CD4-positive, CD25-positive, alpha-beta regulatory T cell (primary cell): ENCODE measurements around the gene PRELID3B. TPM values are rescaled to one million over a fixed set of nuclear protein-coding genes. Genes with fewer than 3 reads are reported as not detected.

Experiments used
- ATAC-seq, 2 donors: fragments of 150-1000 bp; cut with Tn5 transposase; one replicate each; pipeline ENCODE4 v1.10.0; 2021; ENCODE audit warnings: low read depth in 2 of 2, moderate number of reproducible peaks in 2 of 2, moderate library complexity in 1 of 2
- DNase-seq, 3 donors: peaks; one replicate each; pipeline versions ENCODE4 v3.0.0 to v3.0.0-alpha.2; 2012 to 2022; ENCODE audit warnings: mixed read lengths in 1 of 3
- H3K27ac ChIP-seq: one replicate; pipeline ENCODE4 v1.7.0; 2013; ENCODE audit warnings: mild to moderate bottlenecking, low read length; ENCODE audit not compliant: insufficient read depth, poor library complexity, severe bottlenecking
- H3K27me3 ChIP-seq: one replicate; pipeline ENCODE4 v1.7.0; 2013; ENCODE audit warnings: low read length; ENCODE audit not compliant: control insufficient read depth, insufficient read depth
- H3K36me3 ChIP-seq: one replicate; pipeline ENCODE4 v1.7.0; 2013; ENCODE audit warnings: mild to moderate bottlenecking, low read length, moderate library complexity; ENCODE audit not compliant: control insufficient read depth, insufficient read depth
- H3K4me1 ChIP-seq: 2 replicates; pipeline ENCODE4 v1.7.0; 2013; ENCODE audit warnings: mild to moderate bottlenecking, low read length; ENCODE audit not compliant: insufficient read depth, control insufficient read depth, poor library complexity, severe bottlenecking
- H3K4me3 ChIP-seq: one replicate; pipeline ENCODE4 v1.7.0; 2013; ENCODE audit warnings: low read depth, mild to moderate bottlenecking, low read length, moderate library complexity
- H3K9me3 ChIP-seq, 2 experiments: 1 replicate in 1 of 2; 2 replicates in 1 of 2; pipeline ENCODE4 v1.7.0; 2013; ENCODE audit warnings: low read length in 2 of 2, mild to moderate bottlenecking in 1 of 2, moderate library complexity in 1 of 2; ENCODE audit not compliant: control insufficient read depth in 2 of 2
- H3K27ac Mint-ChIP-seq, 3 donors: one replicate each; pipeline ENCODE4 v1.8.0; 2020 to 2022; ENCODE audit warnings: mild to moderate bottlenecking in 3 of 3, mixed read lengths in 3 of 3, moderate library complexity in 2 of 3
- H3K27me3 Mint-ChIP-seq: one replicate; pipeline ENCODE4 v1.8.0; 2022; ENCODE audit warnings: mild to moderate bottlenecking, mixed read lengths
- H3K36me3 Mint-ChIP-seq: one replicate; pipeline ENCODE4 v1.8.0; 2020; ENCODE audit warnings: mixed read lengths
- H3K4me1 Mint-ChIP-seq, 4 donors: one replicate each; pipeline ENCODE4 v1.8.0; 2020 to 2022; ENCODE audit warnings: mixed read lengths in 4 of 4, mild to moderate bottlenecking in 1 of 4
- H3K4me3 Mint-ChIP-seq, 4 donors: one replicate each; pipeline ENCODE4 v1.8.0; 2020 to 2022; ENCODE audit warnings: mild to moderate bottlenecking in 4 of 4, mixed read lengths in 4 of 4, moderate library complexity in 3 of 4
- H3K9me3 Mint-ChIP-seq, 7 donors: one replicate each; pipeline ENCODE4 v1.8.0; 2020 to 2022; ENCODE audit warnings: mixed read lengths in 7 of 7, mild to moderate bottlenecking in 3 of 7, moderate library complexity in 2 of 7
- polyA plus RNA-seq, 4 donors: library from polyadenylated mRNA; unstranded; fragments of 300-500 nt; fragmentation: Illumina TruSeq; gene quantifications; one replicate each; pipeline ENCODE4 v1.2.3, GENCODE V29; 2021
- total RNA-seq: library from RNA; stranded (reverse); gene quantifications from one replicate; pipeline ENCODE4 v1.2.3, GENCODE V29; 2022

The PRELID3B gene
- total and polyA plus RNA-seq, 5 donors from 2014 or later, result 33.8 to 50.4 (median 41.3) TPM

- Mint-ChIP-seq H3K4me1 (no peaks in the 10 kb centered on the region), H3K27me3 (peaks cover 24% of the 10 kb centered on the region), H3K4me3 (no peak overlapping the region)
Measured at GRCh38 chr20:59064214-59064722, 21.7 kb upstream of the PRELID3B start.

DNA sequence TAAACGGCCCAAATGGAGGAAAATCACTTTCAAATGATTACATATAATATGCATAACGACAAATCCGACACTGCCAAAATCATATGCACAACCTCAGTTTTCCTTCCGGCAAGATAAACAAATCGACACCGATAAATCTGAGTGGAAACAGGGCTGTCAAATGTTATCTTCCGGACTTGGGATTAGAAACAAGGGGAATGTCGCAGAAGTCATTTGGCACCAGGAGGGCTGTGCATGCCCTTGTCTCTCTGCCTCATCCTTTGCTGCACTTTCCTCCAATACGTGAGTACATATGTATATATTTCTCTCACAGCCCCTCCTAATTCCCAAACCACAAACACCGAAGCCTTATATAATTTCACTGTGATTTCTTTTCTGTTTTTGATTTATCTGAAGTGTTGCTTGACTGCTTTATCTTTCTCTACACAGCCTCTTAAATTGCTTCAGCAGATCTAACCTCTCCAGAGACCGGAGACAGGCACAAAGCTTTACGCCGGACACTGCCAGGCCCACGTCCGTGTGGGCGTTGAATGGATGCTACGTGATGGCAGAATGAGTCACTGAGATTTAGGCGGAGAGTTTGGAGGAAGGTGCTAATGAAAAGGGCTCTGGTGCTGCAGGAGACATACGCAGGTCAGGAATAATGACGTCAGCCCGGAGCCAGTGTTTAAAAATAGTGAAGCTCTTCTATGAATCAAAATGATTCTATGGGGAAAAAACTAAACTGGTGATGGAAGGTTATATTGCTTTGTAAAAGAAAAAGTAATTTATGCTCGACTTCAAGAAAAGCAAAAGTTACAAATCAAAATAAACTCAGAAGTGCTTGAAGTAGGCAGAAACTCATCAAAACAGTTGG lies 21.0 kb upstream of the PRELID3B start:
- Mint-ChIP-seq H3K4me1 (no peaks in the 10 kb centered on the region), H3K4me3 (no peak overlapping the region), H3K36me3 (no peaks in the 10 kb centered on the region), H3K9me3 (peaks cover 0 to 1% (median 0%) of the 10 kb centered on the region in 7 donors), H3K27ac (no peak overlapping the region), H3K27me3 (peaks cover 28% of the 10 kb centered on the region)
- Histone ChIP-seq H3K9me3 (no peaks in the 10 kb centered on the region), H3K4me1 (no peaks in the 10 kb centered on the region), H3K27me3 (peaks cover 18% of the 10 kb centered on the region), H3K36me3 (no peaks in the 10 kb centered on the region), H3K27ac (no peak overlapping the region), H3K4me3 (no peak overlapping the region)
- no peak for DNase-seq
- no peak for ATAC-seq

More at GRCh38 chr20:59064214-59064722, 21.7 kb upstream of the PRELID3B start:
- H3K4me1 ChIP-seq, result no peaks in the 10 kb centered on the region
- H3K36me3 ChIP-seq, result no peaks in the 10 kb centered on the region
- Mint-ChIP-seq H3K9me3 (peaks cover 0 to 1% (median 0%) of the 10 kb centered on the region in 7 donors), H3K36me3 (no peaks in the 10 kb centered on the region), H3K27ac (no peak overlapping the region)
- no peak overlapping the region for H3K4me3 ChIP-seq
- H3K27me3 ChIP-seq, result peaks cover 16% of the 10 kb centered on the region
- H3K9me3 ChIP-seq, result no peaks in the 10 kb centered on the region
- no peak overlapping the region for H3K27ac ChIP-seq
- no peak for ATAC-seq
- no peak for DNase-seq

- Histone ChIP-seq H3K36me3 (no peaks in the 10 kb centered on the region), H3K4me1 (no peaks in the 10 kb centered on the region), H3K27me3 (peaks cover 17% of the 10 kb centered on the region), H3K27ac (no peak overlapping the region), H3K9me3 (no peaks in the 10 kb centered on the region), H3K4me3 (no peak overlapping the region)
- Mint-ChIP-seq H3K4me3 (no peak overlapping the region), H3K9me3 (peaks cover 0 to 1% (median 0%) of the 10 kb centered on the region in 7 donors), H3K27me3 (peaks cover 23% of the 10 kb centered on the region), H3K36me3 (no peaks in the 10 kb centered on the region), H3K27ac (no peak overlapping the region), H3K4me1 (no peaks in the 10 kb centered on the region)
- ATAC-seq (no peak), DNase-seq (no peak)
Measured at GRCh38 chr20:59062081-59062480, 19.5 kb upstream of the PRELID3B start.

- Histone ChIP-seq H3K4me3 (no peak overlapping the region), H3K27me3 (peaks cover 21% of the 10 kb centered on the region), H3K9me3 (peaks cover 0 to 4% of the 10 kb centered on the region in 2 experiments), H3K36me3 (no peaks in the 10 kb centered on the region), H3K27ac (no peak overlapping the region), H3K4me1 (no peaks in the 10 kb centered on the region)
- ATAC-seq (no peak), DNase-seq (peak in 2 of 3 donors; percentile 39 to 53)
- Mint-ChIP-seq H3K9me3 (peaks cover 0 to 4% (median 0%) of the 10 kb centered on the region in 7 donors), H3K36me3 (no peaks in the 10 kb centered on the region), H3K4me3 (no peak overlapping the region), H3K27ac (no peak overlapping the region), H3K4me1 (peaks cover 0 to 5% (median 0%) of the 10 kb centered on the region in 4 donors), H3K27me3 (peaks cover 55% of the 10 kb centered on the region)
Measured at GRCh38 chr20:59055302-59055701, 12.7 kb upstream of the PRELID3B start.

GRCh38 chr20:59051666-59052185 lies 9.1 kb upstream of the PRELID3B start:
- no peak overlapping the region for H3K27ac Mint-ChIP-seq
- DNase-seq, result no peak
- H3K27ac ChIP-seq, result no peak overlapping the region
- H3K27me3 ChIP-seq, result peaks cover 13% of the 10 kb centered on the region
- H3K36me3 ChIP-seq, result no peaks in the 10 kb centered on the region
- H3K4me3 Mint-ChIP-seq, result no peak overlapping the region
- H3K4me3 ChIP-seq, result no peak overlapping the region
- peaks cover 45% of the 10 kb centered on the region for H3K27me3 Mint-ChIP-seq
- peaks cover 0 to 1% of the 10 kb centered on the region in 2 experiments for H3K9me3 ChIP-seq
- peaks cover 0 to 8% (median 7%) of the 10 kb centered on the region in 4 donors for H3K4me1 Mint-ChIP-seq
- ATAC-seq, result no peak
- H3K9me3 Mint-ChIP-seq, result peaks cover 0 to 4% (median 0%) of the 10 kb centered on the region in 7 donors
- H3K4me1 ChIP-seq, result no peaks in the 10 kb centered on the region
- no peaks in the 10 kb centered on the region for H3K36me3 Mint-ChIP-seq

DNA sequence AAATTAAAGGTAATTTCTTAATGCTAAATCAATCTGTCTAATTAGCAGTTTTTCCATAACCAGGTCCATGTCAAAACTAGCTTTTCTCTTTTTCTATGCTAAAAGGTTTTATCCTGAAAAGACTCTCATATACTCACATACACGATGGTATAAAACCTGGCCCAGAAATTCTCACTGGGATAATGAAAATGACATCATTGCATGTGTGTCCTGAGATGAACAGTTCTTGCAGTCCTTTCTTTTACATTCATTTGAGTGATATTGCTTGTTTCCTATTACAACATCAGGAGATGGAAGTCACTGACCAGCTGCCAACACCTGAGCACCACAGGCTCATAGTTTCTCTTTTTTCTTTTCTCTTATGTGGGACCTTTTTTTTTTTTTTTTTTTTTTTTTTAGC lies 7.9 kb upstream of the PRELID3B start:
- Mint-ChIP-seq H3K27ac (no peak overlapping the region), H3K4me3 (no peak overlapping the region), H3K9me3 (peaks cover 0 to 4% (median 0%) of the 10 kb centered on the region in 7 donors), H3K27me3 (peaks cover 37% of the 10 kb centered on the region), H3K36me3 (no peaks in the 10 kb centered on the region), H3K4me1 (peaks cover 0 to 8% (median 7%) of the 10 kb centered on the region in 4 donors)
- DNase-seq (no peak), ATAC-seq (no peak)
- Histone ChIP-seq H3K27ac (no peak overlapping the region), H3K27me3 (peaks cover 13% of the 10 kb centered on the region), H3K4me3 (no peak overlapping the region), H3K9me3 (no peaks in the 10 kb centered on the region), H3K4me1 (no peaks in the 10 kb centered on the region), H3K36me3 (no peaks in the 10 kb centered on the region)

DNA sequence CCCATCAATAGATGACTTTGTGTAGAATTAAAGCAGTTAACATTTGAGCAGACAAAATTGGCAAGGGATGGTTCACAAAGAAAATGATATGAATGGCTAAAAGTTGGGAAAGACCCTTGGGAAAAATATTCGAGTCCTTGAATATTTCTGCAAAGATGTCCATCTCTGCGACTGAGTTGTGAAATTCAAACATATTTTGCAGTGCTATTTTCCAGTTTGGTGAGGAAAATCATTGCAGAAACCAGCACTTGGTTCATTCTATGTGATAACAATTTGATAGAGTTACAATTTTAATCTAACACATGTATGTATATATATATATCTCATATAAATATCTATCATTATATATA lies 6.1 kb upstream of the PRELID3B start:
- Histone ChIP-seq H3K27ac (no peak overlapping the region), H3K4me1 (no peaks in the 10 kb centered on the region), H3K4me3 (no peak overlapping the region), H3K36me3 (no peaks in the 10 kb centered on the region), H3K9me3 (no peaks in the 10 kb centered on the region), H3K27me3 (peaks cover 8% of the 10 kb centered on the region)
- peaks cover 8 to 14% (median 12%) of the 10 kb centered on the region in 4 donors for H3K4me1 Mint-ChIP-seq
- no peaks in the 10 kb centered on the region for H3K9me3 Mint-ChIP-seq
- H3K4me3 Mint-ChIP-seq, result no peak overlapping the region
- no peak overlapping the region for H3K27ac Mint-ChIP-seq
- no peaks in the 10 kb centered on the region for H3K36me3 Mint-ChIP-seq
- DNase-seq (no peak), ATAC-seq (no peak)
- H3K27me3 Mint-ChIP-seq, result peaks cover 30% of the 10 kb centered on the region
